Chondrocyte (in vitro differentiated cells): ENCODE data around the gene COL4A2. TPM values are rescaled to one million over a fixed set of nuclear protein-coding genes. Genes with fewer than 3 reads are reported as not detected.
A peak's percentile ranks its signal among the peaks of the same experiment; 100 is the strongest.

Experiments used
- DNase-seq: peaks from one replicate; pipeline ENCODE4 v3.0.0; 2021; ENCODE audit warnings: mixed read lengths, low spot score
- H3K27ac Mint-ChIP-seq: one replicate; pipeline ENCODE4 v1.8.0; 2021; ENCODE audit warnings: mild to moderate bottlenecking, moderate library complexity, mixed read lengths; ENCODE audit not compliant: unreplicated experiment
- H3K27me3 Mint-ChIP-seq: 2 replicates; pipeline ENCODE4 v1.8.0; 2021; ENCODE audit warnings: low read depth, mixed read lengths
- H3K36me3 Mint-ChIP-seq: 2 replicates; pipeline ENCODE4 v1.8.0; 2021; ENCODE audit warnings: low read depth, mixed read lengths
- H3K4me1 Mint-ChIP-seq: 2 replicates; pipeline ENCODE4 v1.8.0; 2021; ENCODE audit warnings: low read depth, mild to moderate bottlenecking, mixed read lengths
- H3K4me3 Mint-ChIP-seq: one replicate; pipeline ENCODE4 v1.8.0; 2021; ENCODE audit warnings: mild to moderate bottlenecking, moderate library complexity, mixed read lengths; ENCODE audit not compliant: unreplicated experiment
- H3K9me3 Mint-ChIP-seq: 2 replicates; pipeline ENCODE4 v1.8.0; 2021; ENCODE audit warnings: low read depth, mixed read lengths
- total RNA-seq: library from RNA; stranded (reverse); gene quantifications from 3 replicates; pipeline ENCODE4 v1.2.1, GENCODE V29; 2021
- TF ChIP-seq, protein P1 (sequence below): fragments of 200-600 bp; sonication (generic); IDR thresholded peaks from 2 replicates; pipeline ENCODE4 v1.5.0; 2021; ENCODE audit warnings: antibody characterized with exemption, mild to moderate bottlenecking, moderate library complexity

The COL4A2 gene
- total RNA-seq, 1 donor from 2014 or later = 2,366 TPM

DNA sequence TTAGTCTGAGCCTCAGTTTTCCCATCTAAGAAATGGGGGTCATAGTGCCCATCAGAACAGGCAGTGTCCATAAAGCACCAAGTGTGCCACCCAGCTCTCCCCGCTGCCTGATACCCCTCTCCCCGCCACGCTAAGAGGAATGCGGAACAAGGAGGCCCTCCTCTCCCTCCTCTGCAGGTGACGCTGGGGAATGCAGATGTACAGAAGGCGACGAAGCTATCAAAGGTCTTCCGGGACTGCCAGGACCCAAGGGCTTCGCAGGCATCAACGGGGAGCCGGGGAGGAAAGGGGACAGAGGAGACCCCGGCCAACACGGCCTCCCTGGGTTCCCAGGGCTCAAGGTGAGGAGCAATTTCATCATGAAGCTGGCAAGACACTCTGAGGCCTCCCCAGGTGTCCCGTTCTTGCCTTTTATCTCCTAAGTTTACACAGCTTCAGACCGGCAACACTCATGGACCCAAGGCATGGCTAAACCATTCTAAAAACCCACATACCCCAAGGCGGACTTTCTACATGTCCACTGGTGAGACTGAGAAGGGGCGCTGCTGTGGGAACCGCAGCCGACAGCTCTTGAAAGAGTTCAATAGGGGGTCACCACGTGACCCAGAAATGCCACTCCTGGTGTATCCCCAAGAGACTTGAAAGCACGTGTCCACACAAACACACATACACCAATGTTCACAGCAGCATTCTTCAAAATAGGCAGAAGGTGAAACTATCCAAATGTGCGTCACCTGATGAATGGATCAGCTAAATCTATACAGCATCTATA is 151.7 kb downstream of the COL4A2 start:
- no peak for DNase-seq
- Mint-ChIP-seq H3K4me3 (no peak overlapping the region), H3K36me3 (peaks cover 57% of the 10 kb centered on the region), H3K4me1 (peaks cover 17% of the 10 kb centered on the region), H3K27ac (peak overlapping the region; percentile 57), H3K9me3 (no peaks in the 10 kb centered on the region), H3K27me3 (no peaks in the 10 kb centered on the region)
- TF ChIP-seq, protein P1, sequence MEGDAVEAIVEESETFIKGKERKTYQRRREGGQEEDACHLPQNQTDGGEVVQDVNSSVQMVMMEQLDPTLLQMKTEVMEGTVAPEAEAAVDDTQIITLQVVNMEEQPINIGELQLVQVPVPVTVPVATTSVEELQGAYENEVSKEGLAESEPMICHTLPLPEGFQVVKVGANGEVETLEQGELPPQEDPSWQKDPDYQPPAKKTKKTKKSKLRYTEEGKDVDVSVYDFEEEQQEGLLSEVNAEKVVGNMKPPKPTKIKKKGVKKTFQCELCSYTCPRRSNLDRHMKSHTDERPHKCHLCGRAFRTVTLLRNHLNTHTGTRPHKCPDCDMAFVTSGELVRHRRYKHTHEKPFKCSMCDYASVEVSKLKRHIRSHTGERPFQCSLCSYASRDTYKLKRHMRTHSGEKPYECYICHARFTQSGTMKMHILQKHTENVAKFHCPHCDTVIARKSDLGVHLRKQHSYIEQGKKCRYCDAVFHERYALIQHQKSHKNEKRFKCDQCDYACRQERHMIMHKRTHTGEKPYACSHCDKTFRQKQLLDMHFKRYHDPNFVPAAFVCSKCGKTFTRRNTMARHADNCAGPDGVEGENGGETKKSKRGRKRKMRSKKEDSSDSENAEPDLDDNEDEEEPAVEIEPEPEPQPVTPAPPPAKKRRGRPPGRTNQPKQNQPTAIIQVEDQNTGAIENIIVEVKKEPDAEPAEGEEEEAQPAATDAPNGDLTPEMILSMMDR = no peak

DNA sequence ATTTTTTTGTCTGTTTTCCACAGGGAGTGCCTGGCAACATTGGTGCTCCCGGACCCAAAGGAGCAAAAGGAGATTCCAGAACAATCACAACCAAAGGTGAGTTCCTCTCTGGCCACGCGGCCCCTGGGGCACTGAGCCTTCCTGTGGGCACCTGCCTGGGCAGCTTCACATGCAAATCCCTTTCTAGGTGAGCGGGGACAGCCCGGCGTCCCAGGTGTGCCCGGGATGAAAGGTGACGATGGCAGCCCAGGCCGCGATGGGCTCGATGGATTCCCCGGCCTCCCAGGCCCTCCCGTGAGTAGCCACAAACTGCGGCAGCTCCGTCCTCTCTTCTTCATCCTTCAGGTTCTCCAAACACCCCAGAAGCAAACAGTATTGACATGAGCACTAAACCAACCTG is 155.0 kb downstream of the COL4A2 start:
- Mint-ChIP-seq H3K36me3 (peaks cover 58% of the 10 kb centered on the region), H3K27ac (no peak overlapping the region), H3K4me3 (no peak overlapping the region), H3K4me1 (peaks cover 6% of the 10 kb centered on the region), H3K9me3 (no peaks in the 10 kb centered on the region), H3K27me3 (no peaks in the 10 kb centered on the region)
- no peak for DNase-seq
- TF ChIP-seq, protein P1 = no peak

DNA sequence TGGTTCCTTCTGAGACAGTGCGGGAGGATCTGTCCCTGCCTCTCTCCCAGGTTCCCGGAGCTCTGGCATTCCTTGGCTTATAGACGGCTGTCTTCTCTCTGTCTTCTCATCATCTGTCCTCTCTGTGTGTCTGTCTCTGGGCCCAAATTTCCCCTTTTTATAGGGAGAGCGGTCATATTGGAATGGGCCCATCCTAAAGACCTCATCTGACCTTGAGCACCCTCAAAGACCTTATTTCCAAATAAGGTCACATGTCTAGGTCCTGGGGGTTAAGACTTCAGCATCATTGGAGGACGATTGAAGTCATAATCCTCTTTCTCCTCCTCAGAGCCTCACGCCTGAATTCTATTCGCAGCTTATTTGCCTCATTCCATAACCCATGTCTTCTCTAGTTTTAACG is 156.1 kb downstream of the COL4A2 start:
- no peaks in the 10 kb centered on the region for H3K27me3 Mint-ChIP-seq
- TF ChIP-seq, protein P1 = no peak
- DNase-seq = no peak
- H3K36me3 Mint-ChIP-seq = peaks cover 61% of the 10 kb centered on the region
- no peak overlapping the region for H3K27ac Mint-ChIP-seq
- H3K9me3 Mint-ChIP-seq = no peaks in the 10 kb centered on the region
- peaks cover 6% of the 10 kb centered on the region for H3K4me1 Mint-ChIP-seq
- H3K4me3 Mint-ChIP-seq = no peak overlapping the region

DNA sequence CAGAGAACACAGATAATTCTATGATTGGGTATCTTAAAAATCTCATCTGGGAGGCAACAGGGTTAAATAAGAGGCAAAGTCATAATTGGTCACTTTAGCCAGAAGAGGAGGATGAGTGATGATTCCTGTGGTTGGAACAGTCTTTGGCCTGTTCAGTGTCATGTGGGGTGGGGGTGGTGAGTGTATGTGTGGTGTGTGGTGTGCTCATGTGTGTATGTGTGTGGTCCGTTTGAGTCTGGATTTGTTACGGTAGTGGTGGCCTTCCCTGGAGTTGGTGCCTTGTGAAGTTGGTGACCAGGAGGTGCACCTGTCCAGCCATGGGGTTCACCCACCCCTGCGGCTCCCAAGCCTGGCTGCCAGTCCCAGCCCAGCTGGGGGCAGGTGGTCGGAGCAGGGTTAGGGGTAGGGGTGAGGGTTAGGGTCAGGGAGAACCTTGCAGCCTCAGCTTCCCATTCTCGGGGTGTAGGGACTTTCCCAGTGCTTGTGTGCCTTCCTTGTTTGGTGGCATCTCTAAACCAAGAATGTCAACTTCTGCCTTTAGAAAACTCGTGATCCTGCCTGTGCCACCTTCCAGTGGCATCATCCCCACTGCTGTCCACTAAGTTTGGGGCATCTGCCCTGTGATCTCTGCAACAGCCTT is 156.9 kb downstream of the COL4A2 start:
- peaks cover 6% of the 10 kb centered on the region for H3K4me1 Mint-ChIP-seq
- H3K4me3 Mint-ChIP-seq = no peak overlapping the region
- H3K27ac Mint-ChIP-seq = peak overlapping the region; percentile 76
- no peak for DNase-seq
- peaks cover 61% of the 10 kb centered on the region for H3K36me3 Mint-ChIP-seq
- H3K9me3 Mint-ChIP-seq = no peaks in the 10 kb centered on the region
- no peaks in the 10 kb centered on the region for H3K27me3 Mint-ChIP-seq
- TF ChIP-seq, protein P1 = no peak

DNA sequence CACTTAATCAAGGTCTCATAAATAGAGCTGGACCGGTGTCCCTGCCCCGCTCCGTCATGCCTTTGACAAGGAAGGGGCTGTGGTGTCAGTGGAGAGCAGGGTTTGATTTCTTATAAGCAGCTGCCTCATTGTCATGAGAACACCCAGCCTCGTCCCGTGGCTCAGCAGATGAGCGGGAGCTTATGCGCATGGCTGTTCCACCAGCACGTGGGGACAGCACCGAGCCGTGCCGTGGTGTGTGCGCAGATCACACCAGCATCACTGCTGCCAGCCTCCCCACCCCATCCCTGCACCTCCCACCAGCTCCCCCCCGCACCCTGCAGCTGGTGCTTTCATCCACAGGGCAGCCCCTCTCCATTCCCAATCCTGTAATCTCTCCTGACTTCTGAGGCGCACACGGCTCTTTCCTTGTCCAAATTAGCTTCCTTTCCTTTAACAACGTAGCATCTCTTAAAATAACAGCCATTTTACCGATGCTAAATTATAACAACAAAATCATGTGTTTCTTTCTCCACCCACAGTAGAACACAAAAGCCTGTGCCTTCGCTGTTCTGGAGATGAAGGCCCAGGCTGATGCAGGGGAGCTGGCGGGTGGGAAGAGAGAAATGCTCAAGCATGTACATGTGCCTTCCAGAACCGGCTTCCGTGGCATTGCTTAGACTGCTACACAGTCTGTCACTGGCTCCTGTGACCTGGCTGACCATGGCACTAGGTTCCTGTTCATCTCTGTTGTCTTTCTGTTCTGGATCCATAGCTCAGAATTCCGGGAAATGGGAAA is 157.7 kb downstream of the COL4A2 start:
- DNase-seq = no peak
- TF ChIP-seq, protein P1 = no peak

More for the DNA sequence above, 157.7 kb downstream of the COL4A2 start:
- Mint-ChIP-seq H3K4me1 (peaks cover 6% of the 10 kb centered on the region), H3K4me3 (no peak overlapping the region), H3K36me3 (peaks cover 59% of the 10 kb centered on the region), H3K27me3 (no peaks in the 10 kb centered on the region), H3K9me3 (no peaks in the 10 kb centered on the region), H3K27ac (no peak overlapping the region)
